ENCODE results near the gene MFAP1. TPM values are rescaled to one million over a fixed set of nuclear protein-coding genes. Genes with fewer than 3 reads are reported as not detected.
"Not testable (repeated sequence)": the region's sequence is repeated elsewhere in the genome, so short reads cannot be mapped to it uniquely, and the experiment has no call there.

The MFAP1 gene
- total RNA-seq, 1 donor from 2014 or later, result 21.0 TPM

DNA sequence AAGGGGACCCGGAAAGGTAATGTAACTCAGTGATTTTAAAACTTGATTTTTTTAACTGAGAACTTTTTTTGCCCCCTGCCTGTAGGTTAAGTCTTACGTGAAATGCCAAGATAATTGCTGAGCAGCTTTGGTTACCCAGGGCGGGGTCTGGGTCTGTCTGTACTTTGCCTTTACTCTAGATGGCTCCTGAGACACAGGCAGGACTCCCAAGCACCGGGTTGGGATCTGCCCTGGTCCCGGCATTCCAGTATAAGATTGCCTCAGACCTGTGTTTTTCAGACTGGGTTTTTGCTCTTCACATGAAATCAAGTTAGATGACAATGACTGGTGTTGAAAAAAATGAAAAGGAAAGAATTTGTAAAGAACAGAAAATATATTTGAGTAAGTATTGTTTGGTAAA is 42.6 kb upstream of the MFAP1 start:
- Histone ChIP-seq H3K4me1 (no peaks in the 10 kb centered on the region), H3K27me3 (no peaks in the 10 kb centered on the region), H3K9me3 (no peaks in the 10 kb centered on the region), H3K27ac (no peak overlapping the region), H3K4me3 (no peak overlapping the region), H3K36me3 (peaks cover 14% of the 10 kb centered on the region)
- DNase-seq, result no peak
- TF ChIP-seq CTCF (IDR thresholded peaks at IDR 0.05), result no peak
- intact Hi-C loops (cut with DNase I), result no loop called here
- no peak for ATAC-seq

DNA sequence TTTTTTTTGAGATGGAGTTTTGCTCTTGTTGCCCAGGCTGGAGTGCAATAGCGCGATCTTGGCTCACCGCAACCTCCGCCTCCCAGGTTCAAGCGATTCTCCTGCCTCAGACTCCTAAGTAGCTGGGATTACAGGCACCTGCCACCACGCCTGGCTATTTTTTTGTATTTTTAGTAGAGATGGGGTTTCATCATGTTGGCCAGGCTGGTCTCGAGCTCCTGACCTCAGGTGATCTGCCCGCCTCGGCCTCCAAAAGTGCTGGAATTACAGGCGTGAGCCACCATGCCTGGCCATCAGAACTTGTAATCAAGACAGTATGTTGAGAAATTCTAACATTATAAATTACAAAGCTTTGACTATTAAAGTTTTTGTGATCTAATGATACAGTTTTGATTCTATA is 42.1 kb upstream of the MFAP1 start:
- H3K4me3 ChIP-seq; DNase-seq; H3K9me3 ChIP-seq; H3K27me3 ChIP-seq; intact Hi-C loops (cut with DNase I); H3K4me1 ChIP-seq; ATAC-seq; H3K27ac ChIP-seq: not testable (repeated sequence)
- H3K36me3 ChIP-seq, result peaks cover 14% of the 10 kb centered on the region

- ATAC-seq (no peak), DNase-seq (no peak)
- intact Hi-C loops (cut with DNase I), result no loop called here
- TF ChIP-seq CTCF (IDR thresholded peaks at IDR 0.05), result no peak
- Histone ChIP-seq H3K27me3 (no peaks in the 10 kb centered on the region), H3K4me1 (no peaks in the 10 kb centered on the region), H3K36me3 (peaks cover 16% of the 10 kb centered on the region), H3K9me3 (no peaks in the 10 kb centered on the region), H3K4me3 (no peak overlapping the region), H3K27ac (no peak overlapping the region)
Measured at GRCh38 chr15:43859546-43859945, 35.1 kb upstream of the MFAP1 start.

DNA sequence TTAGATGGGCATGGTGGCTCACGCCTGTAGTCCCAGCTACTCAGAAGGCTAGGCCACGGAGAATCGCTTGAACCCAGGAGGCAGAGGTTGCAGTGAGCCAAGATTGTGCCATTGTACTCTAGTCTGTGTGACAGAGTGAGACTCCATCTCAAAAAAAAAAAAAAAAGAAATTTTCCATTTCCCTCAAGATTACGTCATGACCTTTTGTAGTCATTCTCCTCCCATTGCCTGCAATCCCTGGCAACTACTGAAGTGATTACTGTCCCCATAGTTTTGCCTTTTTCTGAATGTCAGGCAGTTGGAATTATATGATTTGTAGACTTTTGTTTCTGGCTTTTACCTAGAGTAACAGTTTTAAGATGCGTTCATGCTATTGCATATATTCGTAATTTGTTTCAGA is 30.3 kb upstream of the MFAP1 start:
- ATAC-seq (no peak), DNase-seq (no peak)
- Histone ChIP-seq H3K4me1 (no peaks in the 10 kb centered on the region), H3K4me3 (no peak overlapping the region), H3K9me3 (no peaks in the 10 kb centered on the region), H3K36me3 (peaks cover 10% of the 10 kb centered on the region), H3K27me3 (no peaks in the 10 kb centered on the region), H3K27ac (no peak overlapping the region)
- no peak for TF ChIP-seq CTCF (IDR thresholded peaks at IDR 0.05)
- intact Hi-C loops (cut with DNase I), result no loop called here

- intact Hi-C loops (cut with DNase I), result no loop called here
- Histone ChIP-seq H3K4me3 (no peak overlapping the region), H3K9me3 (no peaks in the 10 kb centered on the region), H3K4me1 (no peaks in the 10 kb centered on the region), H3K27me3 (no peaks in the 10 kb centered on the region), H3K27ac (no peak overlapping the region), H3K36me3 (no peaks in the 10 kb centered on the region)
- TF ChIP-seq CTCF (IDR thresholded peaks at IDR 0.05), result no peak
- DNase-seq, result no peak
- no peak for ATAC-seq
Measured at GRCh38 chr15:43852607-43853006, 28.1 kb upstream of the MFAP1 start.

DNA sequence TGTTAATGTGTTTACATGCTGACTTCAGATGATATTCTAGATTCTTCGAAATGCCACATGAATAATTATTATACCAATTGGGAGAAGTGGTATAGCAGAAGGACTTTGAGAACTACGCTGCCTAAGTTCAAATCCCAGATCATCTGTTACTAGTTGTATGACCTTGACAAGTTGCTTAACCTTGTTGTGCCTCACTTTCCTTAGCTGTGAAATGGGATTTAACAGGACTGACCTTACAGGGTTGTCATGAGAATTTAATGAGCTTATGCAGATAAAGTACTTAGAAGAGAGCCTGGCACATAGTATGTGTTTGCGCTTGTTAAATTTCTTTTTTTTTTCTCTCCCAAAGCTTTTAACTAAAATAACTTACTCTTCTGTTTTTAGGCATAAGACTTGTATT is 26.8 kb upstream of the MFAP1 start:
- TF ChIP-seq CTCF (IDR thresholded peaks at IDR 0.05), result no peak
- H3K4me1 ChIP-seq, result no peaks in the 10 kb centered on the region
- DNase-seq (no peak), ATAC-seq (no peak)
- intact Hi-C loops (cut with DNase I), result no loop called here
- H3K4me3 ChIP-seq, result no peak overlapping the region
- H3K36me3 ChIP-seq, result no peaks in the 10 kb centered on the region
- H3K9me3 ChIP-seq, result no peaks in the 10 kb centered on the region
- H3K27ac ChIP-seq, result no peak overlapping the region
- H3K27me3 ChIP-seq, result no peaks in the 10 kb centered on the region
